GM19043 (cell line): Measurements from ENCODE around the gene SPAG9.
"Not testable (repeated sequence)": the region's sequence is repeated elsewhere in the genome, so short reads cannot be mapped to it uniquely, and the experiment has no call there.

Experiments used
- ATAC-seq: cut with Tn5 transposase; IDR thresholded peaks from one replicate; pipeline ENCODE4 v1.9.1; 2021; ENCODE audit warnings: low read depth; ENCODE audit not compliant: unreplicated experiment

Gene SPAG9

DNA sequence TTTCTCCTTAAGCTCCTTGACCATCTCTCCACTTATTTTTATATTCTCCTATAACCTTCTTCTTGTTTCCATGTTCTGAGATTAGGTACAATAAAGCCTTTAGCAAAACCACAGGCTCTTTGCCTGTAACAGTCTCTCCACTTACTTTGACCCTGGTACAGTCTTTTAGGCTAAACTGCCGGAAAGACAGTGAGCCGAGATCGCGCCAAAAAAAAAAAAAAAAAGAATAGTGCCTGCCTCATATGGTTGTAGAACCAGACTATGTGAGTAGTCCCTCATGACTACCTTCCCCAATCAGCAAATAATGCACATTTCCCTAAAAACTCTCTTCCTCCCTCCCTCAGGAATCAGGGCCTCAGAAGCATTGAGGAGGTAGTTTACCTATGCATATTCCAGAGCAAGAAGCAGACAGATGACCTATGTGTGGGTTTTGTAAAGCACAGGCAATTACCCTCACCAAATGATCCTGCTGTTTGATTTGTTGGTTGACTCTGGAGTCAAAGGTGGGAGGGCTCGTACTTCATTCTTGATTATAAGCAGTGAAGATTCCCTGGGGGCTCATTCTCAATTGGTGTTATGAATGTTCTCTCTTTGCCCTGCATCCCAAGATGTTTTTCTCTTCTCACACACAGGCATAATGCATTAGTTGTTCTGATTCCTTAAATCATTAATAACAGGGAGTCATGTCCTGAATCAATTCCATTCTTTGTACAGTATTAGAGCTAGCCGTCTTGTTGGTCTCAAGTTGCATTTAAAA lies 23.8 kb upstream of the SPAG9 start:
- no peak for ATAC-seq

DNA sequence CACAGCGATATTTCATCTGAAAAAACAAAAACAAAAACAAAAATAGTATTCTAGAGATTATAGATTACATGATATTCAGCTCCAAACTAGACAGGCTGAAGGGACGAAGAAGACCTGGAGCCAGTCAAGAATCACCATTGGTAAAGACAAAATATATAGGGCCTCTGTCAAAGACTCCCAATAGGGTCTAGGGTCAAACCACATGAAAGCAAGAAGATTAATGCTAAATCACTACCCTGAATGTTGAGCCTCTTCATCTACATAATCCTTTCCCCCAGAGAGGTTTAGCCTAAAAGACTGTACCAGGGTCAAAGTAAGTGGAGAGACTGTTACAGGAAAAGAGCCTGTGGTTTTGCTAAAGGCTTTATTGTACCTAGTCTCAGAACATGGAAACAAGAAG lies 21.9 kb upstream of the SPAG9 start:
- no peak for ATAC-seq

- ATAC-seq, result no peak
Measured at GRCh38 chr17:51135956-51136355, 15.3 kb upstream of the SPAG9 start.

DNA sequence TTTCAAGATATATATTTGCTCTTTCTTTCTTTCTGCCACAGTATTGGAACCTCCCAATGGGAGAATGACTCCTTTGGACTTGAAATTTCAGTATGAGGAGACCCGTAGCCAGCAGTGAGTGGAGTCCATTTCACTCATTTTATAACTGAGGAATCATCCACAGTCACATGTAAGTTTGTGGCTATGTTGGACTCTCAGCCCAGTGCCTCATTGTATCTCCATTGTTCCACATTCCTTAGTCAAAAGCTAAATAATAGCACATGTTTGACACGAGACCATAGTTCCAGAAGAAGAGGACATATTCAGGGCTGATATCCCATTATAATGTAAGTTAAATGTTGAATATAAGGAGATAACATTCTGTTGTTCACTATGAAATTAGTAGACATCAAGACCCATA lies 12.7 kb upstream of the SPAG9 start:
- ATAC-seq, result no peak

- ATAC-seq, result no peak
Measured at GRCh38 chr17:51132964-51133319, 12.3 kb upstream of the SPAG9 start.

- ATAC-seq, result no peak
Measured at GRCh38 chr17:51128076-51128475, 7.4 kb upstream of the SPAG9 start.

- no peak for ATAC-seq
Measured at GRCh38 chr17:51124640-51125503, 4.2 kb upstream of the SPAG9 start.

DNA sequence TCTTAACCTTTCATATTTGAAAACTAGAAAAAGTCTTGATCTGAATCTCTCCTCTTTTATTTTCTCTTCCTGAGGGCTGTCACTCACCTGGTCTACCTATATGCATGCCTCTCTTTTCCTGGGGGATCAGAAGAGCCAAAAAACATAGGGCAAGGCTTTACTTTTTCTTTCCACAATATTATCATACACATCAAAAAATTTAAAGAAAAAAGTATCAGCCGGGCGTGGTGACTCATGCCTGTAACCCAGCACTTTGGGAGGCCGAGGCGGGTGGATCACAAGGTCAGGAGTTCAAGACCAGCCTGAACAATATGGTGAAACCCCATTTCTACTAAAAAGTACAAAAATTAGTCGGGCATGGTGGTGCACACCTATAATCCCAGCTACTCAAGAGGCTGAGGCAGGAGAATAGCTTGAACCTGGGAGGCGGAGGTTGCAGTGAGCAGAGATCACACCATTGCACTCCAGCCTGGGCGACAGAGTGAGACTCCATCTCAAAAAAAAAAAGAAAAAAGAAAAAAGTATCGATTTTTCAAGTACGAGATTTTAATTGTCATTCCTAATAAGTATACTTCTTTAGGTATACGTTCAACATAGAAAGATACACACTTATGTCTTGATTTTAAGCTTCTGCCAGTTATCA lies 1.9 kb upstream of the SPAG9 start:
- not testable (repeated sequence) for ATAC-seq

- ATAC-seq, result peak; percentile 43
Measured at GRCh38 chr17:51121620-51122472, 1.2 kb upstream of the SPAG9 start.

GRCh38 chr17:51120357-51120738 lies 320 bp downstream of the SPAG9 start:
- ATAC-seq, result peak; percentile 26

- ATAC-seq, result no peak
Measured at GRCh38 chr17:51119415-51120356, 982 bp downstream of the SPAG9 start.

DNA sequence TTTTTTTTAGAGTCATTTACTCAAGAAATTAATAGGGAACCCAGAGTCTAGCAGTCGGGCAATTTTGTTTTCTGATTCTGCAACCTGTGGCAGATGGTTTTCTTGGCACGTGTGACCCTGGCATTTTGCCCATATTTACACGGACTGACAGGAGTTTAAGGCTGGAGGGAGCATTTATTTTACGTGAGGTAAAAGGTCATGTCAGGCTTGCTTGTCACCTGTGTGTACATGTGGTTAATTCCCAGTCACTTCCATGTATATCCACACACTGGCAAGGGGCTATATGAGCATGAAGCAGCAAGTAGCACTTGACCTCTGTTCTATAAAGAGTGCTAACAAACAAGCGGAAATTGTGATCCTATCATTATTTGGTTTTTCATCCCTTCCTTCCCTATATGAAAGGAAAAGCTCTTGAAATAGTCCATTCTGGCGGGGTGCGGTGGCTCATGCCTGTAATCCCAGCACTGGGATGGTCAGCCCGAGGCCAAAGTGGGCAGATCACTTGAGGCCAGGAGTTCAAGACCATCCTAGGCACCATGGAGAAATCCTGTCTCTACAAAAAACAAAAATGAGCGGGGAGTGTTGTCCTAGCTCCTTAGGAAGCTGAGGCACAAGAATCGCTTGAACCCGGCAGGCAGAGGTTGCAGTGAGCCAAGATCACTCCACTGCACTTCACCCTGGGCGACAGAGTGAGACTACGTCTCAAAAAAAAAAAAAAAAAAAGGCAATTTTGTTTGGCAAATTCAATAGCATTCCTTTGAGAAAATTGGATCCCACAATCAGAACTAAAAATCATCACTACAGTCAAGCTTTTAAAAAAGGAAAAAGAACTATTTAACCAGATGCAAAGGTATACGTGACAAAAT lies 2.1 kb downstream of the SPAG9 start:
- ATAC-seq, result no peak

DNA sequence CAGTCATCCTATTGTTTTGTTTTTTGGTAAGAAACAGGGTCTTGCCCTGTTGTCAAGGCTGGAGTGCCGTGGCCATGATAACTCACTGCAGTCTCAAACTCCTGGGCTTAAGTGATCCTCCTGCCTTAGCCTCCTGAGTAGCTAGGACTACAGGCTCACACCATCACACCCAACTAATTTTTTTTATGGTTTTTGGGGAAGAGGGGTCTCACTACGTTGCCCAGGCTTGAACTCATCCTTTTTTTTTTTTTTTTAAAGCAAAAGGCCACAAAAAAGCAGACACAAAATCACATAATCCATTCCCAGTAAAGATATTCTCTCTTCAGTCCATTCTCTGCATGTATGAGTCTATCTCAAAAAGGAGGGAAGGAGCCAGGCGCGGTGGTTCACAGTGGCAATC lies 5.5 kb downstream of the SPAG9 start:
- ATAC-seq, result no peak

- ATAC-seq, result peak; percentile 74
Measured at GRCh38 chr17:51112303-51113222, 8.1 kb downstream of the SPAG9 start.

DNA sequence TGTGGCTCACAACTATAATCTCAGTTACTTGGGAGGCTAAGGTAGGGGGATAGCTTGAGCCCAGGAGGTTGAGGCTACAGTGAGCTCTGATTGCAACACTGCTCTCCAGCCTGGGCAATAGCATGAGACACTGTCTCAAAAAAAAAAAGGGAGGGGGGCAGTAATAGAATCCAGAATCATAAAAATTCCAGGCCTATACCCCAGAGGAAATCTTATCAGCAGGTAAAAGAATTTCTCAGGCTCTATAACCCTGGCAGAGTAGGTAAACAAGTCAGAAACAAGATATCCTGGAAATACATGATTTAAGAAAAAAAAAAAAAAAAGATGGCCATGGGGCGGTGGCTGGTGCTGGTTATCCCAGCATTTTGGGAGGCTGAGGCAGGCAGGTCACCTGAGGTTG lies 12.9 kb downstream of the SPAG9 start:
- ATAC-seq, result no peak

- ATAC-seq, result no peak
Measured at GRCh38 chr17:51103451-51103850, 17.2 kb downstream of the SPAG9 start.

GRCh38 chr17:51103050-51103449 lies 17.6 kb downstream of the SPAG9 start:
- no peak for ATAC-seq
